Measurements from ENCODE around the gene KCNS3.

Gene KCNS3, protein sequence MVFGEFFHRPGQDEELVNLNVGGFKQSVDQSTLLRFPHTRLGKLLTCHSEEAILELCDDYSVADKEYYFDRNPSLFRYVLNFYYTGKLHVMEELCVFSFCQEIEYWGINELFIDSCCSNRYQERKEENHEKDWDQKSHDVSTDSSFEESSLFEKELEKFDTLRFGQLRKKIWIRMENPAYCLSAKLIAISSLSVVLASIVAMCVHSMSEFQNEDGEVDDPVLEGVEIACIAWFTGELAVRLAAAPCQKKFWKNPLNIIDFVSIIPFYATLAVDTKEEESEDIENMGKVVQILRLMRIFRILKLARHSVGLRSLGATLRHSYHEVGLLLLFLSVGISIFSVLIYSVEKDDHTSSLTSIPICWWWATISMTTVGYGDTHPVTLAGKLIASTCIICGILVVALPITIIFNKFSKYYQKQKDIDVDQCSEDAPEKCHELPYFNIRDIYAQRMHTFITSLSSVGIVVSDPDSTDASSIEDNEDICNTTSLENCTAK

DNA sequence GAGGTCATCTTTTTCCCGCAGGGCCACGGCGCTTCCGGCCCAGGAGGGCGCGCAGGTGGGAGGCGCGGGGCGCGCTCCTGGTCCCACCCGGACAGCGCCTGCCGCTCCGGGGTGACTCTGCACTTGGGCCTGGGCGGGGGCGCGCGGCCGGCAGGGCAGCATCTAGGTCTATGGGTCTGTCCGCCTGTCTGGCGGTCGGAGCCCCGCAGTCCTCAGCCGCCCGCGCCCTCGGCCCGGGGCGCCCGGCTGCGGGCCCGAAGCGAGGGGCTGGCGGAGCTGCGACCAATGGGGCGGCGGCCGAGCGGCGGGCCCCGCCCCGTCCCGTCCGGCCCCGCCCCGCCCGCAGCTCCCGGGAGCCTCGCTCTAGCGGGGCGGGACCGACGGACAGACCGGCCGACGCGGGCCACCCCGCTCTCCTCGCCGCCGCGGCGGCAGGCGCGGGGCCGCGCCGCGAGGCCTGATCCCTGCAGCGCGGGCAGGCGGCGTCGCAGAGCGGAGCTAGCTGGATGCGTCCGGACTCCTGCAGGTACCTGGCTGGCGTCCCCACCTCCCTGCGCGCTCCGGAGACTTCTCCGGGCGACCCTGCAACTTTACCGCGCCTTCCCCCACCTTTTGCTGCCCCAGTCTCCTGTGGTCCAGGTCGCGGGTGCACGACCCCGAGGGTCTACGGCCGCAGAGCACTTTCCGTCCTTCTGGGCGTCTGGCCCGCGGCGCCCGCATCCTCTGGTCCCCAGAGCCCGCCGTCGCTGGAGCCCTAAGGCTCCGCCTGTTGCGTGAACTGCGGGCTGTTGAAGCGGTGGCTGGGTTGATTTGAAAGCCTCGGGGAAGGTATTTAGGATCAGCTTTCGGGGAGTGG is at the start of gene KCNS3:
Gene KCNS3, plus strand, starts transcription at position 387 of the 856 bp plus-strand sequence. CDS start 52,342 bp downstream, outside the sequence.
- no peak for DNase-seq (ENCODE audit: low read depth, low spot score)

DNA sequence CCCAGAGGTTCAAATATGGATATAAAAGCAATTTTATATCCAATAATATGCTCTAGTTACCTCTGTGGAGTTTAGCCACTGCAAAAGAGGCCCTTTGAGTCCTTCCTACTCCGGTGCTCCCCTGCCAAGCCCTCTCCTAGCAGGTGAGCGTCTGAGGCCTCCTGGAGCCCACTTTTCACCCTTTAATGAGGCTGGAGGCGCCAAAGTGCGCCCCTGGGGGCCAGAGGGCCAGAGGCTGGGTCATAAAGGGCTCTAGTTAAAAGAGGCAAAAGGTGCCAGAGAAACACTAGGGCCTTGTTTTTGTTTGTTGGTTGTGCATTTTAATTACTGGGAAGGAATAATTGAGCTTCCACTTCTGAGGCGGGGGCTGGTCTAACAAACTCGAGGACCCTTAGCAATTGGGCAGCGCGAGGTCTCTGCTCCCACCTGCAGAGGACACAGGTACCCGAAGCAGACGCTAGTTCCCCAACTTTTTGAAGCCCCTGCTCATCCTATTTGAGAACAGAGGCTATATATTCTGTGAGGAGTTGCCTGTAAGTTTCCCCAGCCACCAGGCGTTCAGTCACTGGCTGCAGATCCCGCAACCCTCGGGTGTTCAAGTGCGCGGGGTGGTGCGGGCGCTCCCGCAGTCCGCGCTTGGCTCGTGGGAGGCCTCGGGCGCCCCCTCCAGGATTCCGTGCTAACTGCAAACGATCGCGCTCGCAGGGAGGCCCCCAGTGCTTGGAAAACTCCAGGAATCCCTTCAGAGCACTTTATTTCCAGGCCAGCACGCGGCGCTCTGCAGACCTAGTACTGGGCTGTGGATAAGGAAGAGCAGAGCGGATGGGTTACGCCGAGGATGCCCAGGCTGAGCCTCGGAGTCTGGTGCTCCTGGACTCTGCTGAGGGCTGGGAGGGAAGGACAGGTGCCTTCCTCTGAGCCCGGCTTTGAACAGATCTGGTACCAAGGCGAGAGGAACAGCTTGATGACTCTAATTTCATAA is 48.1 kb upstream of the KCNS3 start:
- DNase-seq (ENCODE audit: low read depth, low spot score) = peak; percentile 33

DNA sequence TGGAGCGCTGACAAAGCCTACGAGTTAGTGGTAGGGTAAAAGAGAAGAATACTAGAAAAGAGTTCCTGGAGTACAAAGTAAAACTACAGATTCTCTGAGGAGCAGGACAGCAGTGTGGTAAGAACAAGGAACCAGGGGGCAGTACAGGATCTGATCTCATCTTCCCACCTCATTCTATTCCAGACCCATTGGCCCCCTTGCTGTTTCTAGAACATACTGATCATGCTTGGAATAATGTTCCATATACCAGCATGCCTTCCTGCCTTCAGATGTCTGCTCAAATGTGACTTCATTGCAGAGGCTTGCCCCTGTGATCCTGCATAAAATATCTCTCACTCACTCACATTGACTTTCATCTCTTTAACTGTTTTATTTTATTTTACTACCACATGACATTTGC is 43.0 kb upstream of the KCNS3 start:
- no peak for DNase-seq (ENCODE audit: low read depth, low spot score)

DNA sequence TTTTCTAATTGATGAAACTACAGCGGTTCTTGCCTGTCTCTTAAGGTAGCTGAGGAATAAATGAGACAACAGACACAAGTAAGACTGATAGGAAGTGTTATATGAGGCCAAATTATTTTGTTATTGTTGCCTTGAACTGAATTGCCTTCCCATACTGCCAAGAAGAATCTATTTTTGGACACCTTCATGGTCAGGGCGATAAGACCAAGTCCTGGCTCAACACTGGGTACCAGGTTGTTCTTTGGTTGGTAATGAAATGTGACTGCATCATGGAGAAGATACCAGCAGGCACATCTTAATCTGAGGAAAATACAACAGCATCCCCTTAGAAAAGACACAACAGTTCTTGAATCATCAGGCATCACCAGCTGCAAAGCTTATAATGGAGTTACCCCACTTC is 38.5 kb upstream of the KCNS3 start:
- DNase-seq (ENCODE audit: low read depth, low spot score) = no peak

DNA sequence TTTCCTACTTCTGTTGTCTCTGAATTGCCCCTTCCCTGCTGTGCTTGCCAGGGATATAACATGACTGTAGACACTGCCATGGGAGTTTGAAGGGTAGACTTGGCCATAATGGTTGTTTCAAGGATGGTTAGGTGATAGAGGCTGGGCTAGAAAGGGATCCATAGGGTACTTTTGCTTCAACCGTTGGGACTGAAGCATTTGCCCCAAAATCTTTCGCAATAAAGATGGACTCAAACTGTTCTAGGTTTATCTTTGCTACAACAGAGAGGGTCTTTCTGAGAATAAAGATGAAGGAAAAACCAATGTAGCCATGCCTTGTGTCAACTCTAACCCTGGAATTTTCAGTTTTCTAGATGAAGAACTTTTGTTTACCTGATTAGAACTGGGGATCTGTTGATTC is 35.0 kb upstream of the KCNS3 start:
- DNase-seq (ENCODE audit: low read depth, low spot score) = no peak

DNA sequence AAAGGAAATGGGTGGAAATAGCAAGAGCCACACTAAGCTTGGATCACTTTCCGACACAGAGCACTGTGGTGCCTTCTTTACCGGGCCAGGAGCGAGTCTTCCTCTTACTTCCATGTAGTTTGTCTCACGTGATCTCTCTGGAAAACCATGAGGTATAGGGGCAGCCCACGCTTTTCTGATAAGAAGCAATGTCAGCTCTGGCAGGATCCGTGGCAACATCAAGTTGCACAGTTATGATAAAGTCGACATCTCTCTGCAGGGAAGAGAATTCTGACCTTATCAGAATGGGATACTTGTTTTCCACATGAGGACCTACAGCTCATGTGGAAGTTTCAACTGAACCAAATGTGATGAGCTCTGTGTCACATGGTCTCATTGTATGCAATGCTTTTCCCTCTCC is 32.7 kb upstream of the KCNS3 start:
- DNase-seq (ENCODE audit: low read depth, low spot score) = no peak

DNA sequence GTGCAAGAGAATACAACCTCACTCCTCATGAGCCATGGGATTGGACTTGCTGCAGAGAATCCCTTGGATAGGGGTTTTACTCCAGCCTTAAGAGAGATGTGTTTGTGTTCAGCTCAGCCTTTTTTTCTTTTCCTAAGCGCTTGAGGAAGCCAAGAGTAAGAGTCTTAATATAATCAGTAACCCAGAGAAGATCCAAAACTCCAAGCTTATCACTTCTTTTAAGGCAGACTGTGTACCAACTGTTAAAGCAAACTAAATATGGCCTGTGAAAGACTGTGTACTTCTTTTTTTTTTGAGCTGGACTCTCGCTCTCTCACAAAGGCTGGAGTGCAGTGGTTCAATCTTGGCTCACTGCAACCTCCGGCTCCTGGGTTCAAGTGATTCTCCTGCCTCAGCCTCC is 31.8 kb upstream of the KCNS3 start:
- no peak for DNase-seq (ENCODE audit: low read depth, low spot score)

DNA sequence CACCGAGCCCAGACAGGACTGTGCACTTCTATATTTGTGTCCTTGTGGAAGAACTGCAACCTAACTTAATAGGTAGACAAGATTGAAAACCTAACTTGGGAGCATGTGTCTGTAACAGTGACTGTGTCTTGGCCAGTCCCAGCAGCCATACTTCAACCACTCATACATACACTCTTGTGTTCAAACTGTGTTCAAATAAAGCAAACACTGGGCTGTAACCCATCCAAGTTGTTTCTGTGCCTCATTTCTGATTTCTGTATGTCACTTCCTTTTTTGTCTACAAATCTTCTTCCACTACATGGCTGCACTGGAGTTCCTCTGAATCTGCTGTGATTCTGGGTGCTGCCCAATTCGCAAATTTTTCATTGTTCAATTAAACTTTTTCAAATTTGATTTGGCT is 31.2 kb upstream of the KCNS3 start:
- DNase-seq (ENCODE audit: low read depth, low spot score) = no peak

DNA sequence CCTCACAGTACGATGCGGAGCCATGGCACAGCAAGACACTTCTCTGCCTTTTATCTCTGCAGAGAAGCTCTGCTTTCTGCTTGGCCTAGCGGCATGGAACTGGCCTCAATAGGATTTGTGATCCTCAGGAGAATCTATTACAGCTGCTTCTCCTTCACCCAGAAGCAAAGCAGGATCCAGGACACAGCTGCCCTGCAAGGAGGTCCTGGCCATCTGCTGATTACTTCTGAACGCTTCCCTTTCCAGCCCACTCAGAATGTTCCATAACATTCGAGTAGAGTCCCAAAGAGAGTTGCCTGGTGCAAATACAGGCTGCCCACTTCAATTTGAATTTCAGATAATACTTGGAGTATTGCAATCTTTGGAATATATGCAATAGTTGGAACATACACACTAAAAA is 29.2 kb upstream of the KCNS3 start:
- no peak for DNase-seq (ENCODE audit: low read depth, low spot score)

DNA sequence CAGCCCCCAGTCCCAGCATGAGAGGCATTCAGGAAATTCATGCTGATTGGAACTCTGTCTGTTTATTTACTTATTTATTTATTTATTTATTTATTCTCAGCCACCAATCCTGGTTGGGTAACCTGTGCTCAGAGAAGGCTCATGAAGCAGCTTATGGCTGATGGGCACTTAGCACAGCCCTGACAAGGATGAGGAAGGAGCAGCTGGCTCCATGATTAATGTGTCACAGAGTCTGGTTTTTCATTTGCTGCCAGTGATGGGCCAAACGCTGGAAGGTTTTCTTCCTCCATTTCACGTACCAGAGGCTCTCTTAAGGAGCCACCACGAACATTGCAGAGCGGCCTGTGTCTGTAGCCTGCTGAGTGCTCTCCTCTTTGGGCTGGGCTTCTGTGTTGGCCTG is 28.3 kb upstream of the KCNS3 start:
- no peak for DNase-seq (ENCODE audit: low read depth, low spot score)

DNA sequence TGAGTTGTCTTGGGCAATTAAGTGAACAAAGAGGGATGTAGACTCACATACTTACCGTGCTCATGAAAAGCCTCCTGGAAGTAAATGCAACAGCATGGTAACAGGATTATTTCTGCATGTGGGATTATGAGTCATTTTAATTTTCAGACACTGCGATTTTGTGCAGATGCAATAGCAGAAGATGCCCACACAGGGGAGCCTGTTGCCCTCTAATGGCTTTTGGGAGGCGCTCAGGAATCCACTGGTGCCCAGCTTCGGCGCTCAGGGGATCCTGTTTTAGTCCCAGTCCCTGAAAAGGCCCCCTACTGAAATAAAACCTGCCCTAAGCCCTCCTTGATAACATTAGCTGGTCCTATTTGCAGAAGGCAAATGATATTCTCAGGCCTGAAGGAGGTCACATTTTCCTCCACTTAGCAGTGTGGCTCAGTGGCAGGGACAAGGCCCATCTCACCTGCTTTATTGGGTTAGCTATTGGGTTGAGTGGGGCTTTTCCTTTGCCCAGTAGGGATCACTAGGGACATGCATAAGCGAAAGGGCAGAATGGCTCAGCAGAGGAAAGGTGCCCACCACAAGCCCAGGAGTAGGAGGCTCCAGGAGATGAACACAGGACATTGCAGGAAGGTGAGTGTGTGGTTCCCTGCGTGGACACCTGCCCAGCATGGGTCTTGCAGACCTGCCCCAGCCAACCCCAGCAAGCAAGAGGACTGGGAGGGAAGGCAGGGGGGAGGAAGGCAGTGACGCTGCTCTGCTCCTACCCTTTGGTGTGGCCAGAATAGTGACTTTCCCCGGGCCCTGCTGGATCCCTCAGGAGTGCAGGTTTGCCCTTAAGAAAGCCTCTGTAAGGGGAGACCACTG is 26.5 kb upstream of the KCNS3 start:
- peak; percentile 21 for DNase-seq (ENCODE audit: low read depth, low spot score)

DNA sequence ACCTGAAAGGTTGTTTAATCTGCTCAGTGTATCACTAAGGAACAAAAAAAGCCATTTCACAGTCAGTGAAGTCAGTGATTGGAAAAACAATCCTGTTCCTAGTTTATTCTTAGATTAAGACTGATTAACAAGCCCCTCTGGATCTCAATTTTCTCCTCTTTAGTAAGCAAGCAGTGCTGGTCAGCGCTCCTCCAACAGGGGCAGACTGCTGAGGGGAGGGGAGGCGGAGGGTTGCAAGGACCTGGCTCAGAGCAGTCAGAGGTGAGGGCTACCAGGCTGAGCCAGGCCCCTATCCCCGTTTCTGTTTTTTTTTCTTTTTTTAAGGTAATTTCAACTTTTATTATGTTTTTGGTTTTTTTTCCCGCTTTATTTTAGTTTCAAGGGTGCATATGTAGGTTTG is 24.7 kb upstream of the KCNS3 start:
- DNase-seq (ENCODE audit: low read depth, low spot score) = no peak

DNA sequence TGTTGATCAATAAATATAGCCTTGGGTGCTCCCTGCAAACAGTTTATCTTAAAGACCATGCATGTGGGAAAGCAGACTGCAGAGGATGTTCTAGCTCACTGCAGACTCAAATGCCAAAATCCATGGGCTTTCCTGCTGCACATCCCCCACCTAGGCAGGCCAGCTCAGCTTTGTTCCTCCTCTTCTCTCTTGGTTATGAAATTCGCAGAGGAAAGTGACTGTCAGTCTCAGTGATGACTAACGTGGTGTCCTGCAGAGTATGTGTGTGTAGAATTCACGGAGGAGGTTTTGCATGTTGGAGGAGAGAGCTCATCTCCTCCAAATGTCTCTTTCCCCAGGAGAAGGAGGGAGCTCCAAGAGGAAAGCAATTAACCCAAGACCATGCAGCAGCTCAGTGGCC is 21.4 kb upstream of the KCNS3 start:
- DNase-seq (ENCODE audit: low read depth, low spot score) = no peak

DNA sequence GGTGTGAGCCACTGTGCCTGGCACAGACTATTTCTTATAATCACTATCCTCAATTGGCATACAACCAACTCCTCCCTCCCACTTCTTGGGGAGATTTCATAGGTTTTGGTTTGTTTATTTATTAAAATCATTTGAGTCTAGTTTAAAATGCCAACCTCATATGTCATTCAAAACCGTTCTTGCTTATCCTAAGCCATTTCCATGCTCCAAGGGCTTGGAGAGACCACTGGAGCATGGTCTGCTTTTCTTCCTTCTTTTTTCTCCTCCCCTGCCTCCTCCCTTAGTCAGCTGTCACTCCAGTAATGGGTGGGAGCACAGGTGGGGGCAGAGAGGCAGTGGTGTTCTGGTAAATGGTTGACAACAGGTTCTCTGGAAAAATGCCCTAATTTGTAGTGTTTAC is 20.4 kb upstream of the KCNS3 start:
- no peak for DNase-seq (ENCODE audit: low read depth, low spot score)

DNA sequence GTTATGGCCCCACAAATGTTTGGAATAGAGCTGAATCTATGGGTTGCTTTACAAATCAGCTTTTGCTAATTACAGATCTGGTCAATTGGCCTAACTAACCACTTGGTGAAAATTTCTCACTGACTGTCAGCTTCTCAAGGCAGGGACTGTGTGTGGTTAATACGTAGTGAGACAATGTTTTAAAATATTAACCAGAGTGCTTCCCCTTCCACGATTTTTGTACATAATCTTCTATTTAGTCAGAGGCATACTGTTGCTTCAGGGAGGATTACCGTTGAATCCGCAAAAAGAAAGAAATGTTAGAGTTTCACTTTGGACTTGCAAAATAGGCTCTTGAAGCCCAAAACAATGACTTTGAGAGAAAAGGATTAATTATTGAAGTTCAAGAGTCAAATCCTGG is 14.9 kb upstream of the KCNS3 start:
- no peak for DNase-seq (ENCODE audit: low read depth, low spot score)

DNA sequence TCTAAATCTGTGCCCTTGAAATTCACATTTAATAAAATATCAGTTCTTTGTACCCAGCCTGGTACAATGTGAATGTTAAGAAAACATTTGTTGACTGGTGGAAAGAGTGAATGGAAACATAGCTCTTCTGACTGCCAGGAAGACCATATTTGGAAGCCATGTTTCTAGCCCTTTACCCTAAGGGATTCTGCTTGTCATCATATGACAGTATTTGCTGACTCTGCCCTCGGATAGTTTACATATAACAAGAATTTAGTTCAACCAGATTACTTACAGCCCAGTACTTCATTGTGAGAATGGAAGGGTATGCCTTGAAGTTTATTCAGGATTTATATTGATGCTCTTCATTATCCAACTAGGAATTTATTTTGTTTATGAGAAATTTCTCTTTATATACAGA is 13.8 kb upstream of the KCNS3 start:
- no peak for DNase-seq (ENCODE audit: low read depth, low spot score)

DNA sequence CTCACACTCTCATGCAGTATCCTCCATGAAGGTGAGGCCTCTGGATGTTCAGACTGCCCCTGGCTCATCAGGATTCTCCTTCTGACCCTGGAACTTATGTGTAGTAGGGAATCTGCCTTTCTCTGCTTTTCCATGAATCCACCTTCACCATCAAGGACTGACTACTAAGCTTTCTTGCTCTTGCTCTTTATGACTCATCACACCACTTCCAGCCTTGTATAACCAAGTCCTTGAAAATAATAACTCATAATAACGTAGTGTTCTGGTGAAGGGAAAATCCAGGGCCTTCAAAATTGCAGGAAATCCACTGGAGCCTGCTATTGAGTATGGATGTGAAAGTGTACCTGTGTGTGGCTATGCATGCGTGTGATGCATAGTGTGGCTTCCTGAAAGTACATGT is 11.3 kb upstream of the KCNS3 start:
- no peak for DNase-seq (ENCODE audit: low read depth, low spot score)

DNA sequence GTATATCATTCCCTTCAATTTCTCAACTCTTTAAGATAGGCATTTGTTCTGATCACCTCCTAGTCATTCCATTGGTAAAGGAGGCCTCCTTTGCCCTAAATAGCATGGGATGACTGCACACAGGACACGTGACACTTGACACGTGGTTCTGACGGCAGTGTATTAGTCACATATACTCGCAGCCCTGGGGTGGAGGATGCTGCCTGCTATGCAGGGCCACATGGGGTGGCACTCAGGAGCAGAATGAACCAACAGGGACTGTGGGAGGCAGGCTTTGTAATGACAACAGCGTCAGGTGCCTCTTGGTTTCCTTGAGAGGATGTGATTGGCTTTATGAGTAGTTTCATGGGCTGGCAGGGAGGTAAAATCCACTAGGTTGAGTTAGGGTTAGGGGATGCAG is 9.3 kb upstream of the KCNS3 start:
- no peak for DNase-seq (ENCODE audit: low read depth, low spot score)

DNA sequence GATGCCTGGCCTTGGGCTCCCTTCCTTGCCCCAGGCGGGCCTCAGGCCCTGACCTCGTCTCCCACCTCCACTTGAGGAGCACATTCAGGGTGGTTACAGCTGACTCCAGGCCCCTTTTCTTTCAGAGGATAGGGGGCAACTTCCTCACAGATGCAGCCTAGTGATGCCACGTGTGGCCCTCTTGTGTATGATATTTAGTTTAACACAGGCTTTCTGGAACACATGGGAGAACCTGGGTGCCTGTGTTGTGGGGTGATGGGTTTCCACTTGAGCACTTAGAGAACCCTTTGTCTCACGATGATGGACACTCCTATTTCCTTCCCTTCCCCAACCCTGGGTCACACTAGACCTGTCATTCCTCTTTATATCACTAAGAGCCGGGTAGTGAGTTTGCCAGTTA is 6.8 kb upstream of the KCNS3 start:
- no peak for DNase-seq (ENCODE audit: low read depth, low spot score)

DNA sequence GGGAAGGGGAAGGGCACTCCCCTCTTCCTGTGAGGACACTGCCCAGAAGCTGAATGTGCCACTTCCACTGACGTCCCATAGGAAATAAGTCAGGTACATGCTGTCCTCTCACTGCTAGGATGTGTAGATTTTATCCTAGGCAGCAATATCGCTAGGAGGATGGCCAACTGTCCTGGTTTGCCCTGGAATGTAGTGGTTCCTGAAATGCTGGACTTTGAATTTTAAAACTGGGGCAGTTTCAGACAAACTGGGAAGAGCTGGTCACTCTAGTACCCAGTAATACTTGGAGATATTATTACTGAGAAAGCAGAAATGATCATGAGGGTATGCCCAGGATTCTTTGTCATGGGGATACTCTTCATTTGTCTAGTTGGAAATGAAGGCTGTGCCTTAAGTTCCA is 5.4 kb upstream of the KCNS3 start:
- no peak for DNase-seq (ENCODE audit: low read depth, low spot score)

DNA sequence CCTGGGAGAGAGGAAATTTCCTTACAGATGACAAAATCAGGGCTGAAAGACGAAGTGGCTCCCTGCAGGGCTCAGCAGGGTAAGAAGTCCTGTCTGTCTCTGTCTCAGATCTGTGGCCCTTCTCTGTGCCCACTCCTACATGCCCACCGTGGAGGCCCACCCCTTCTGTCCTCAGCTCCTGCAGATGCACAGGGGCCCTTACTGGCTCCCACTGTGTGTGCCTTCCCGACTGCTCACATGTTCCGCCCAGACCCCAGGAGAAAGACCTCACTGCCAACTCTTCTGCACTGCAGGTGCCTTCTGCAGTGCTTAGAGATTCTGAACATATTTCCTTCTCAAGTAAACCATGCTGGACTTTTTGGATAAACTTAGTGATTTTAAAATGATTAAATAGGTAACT is 1.9 kb upstream of the KCNS3 start:
- no peak for DNase-seq (ENCODE audit: low read depth, low spot score)
